CD14-positive monocyte (primary cell): Measurements from ENCODE around the gene ZIC2. TPM values are rescaled to one million over a fixed set of nuclear protein-coding genes. Genes with fewer than 3 reads are reported as not detected.
A peak's percentile ranks its signal among the peaks of the same experiment; 100 is the strongest.

Source experiments
- DNase-seq, 3 donors: peaks; one replicate each; pipeline ENCODE4 v3.0.0-alpha.2; 2011 to 2022
- H2AFZ ChIP-seq: 2 replicates; pipeline ENCODE4 v1.6.0; 2012; ENCODE audit warnings: mild to moderate bottlenecking, low read depth, low read length, inconsistent platforms; ENCODE audit not compliant: insufficient read depth, poor library complexity, severe bottlenecking
- H3K27ac ChIP-seq, 2 donors: 1 replicate in 1 of 2; 2 replicates in 1 of 2; pipeline ENCODE4 v1.5.1; 2012 to 2013; ENCODE audit warnings: low read length in 2 of 2, control low read depth in 1 of 2, inconsistent platforms in 1 of 2, low read depth in 1 of 2, mild to moderate bottlenecking in 1 of 2
- H3K27me3 ChIP-seq, 2 donors: one replicate each; pipeline versions ENCODE4 v1.6.0 to v1.6.1; 2011 to 2013; ENCODE audit warnings: low read length in 2 of 2; ENCODE audit not compliant: control insufficient read depth in 2 of 2, insufficient read depth in 2 of 2
- H3K36me3 ChIP-seq, 2 donors: replicated peaks in 1 of 2; 1 replicate in 1 of 2; 2 replicates in 1 of 2; pipeline versions ENCODE4 v1.5.1 to v1.6.1; 2012 to 2013; ENCODE audit warnings: low read length in 2 of 2, control low read depth in 1 of 2, inconsistent platforms in 1 of 2, mild to moderate bottlenecking in 1 of 2; ENCODE audit not compliant: insufficient read depth in 2 of 2, control insufficient read depth in 1 of 2
- H3K4me1 ChIP-seq, 2 donors: 1 replicate in 1 of 2; 2 replicates in 1 of 2; pipeline versions ENCODE4 v1.5.1 to v1.6.1; 2012 to 2013; ENCODE audit warnings: low read length in 2 of 2, control low read depth in 1 of 2, inconsistent platforms in 1 of 2, mild to moderate bottlenecking in 1 of 2, moderate library complexity in 1 of 2; ENCODE audit not compliant: insufficient read depth in 2 of 2, control insufficient read depth in 1 of 2
- H3K4me2 ChIP-seq: replicated peaks from 2 replicates; pipeline ENCODE3; 2012; ENCODE audit warnings: low read length, moderate library complexity, mild to moderate bottlenecking; ENCODE audit not compliant: poor library complexity, severe bottlenecking; ENCODE audit errors: extremely low read depth
- H3K4me3 ChIP-seq, 3 experiments: fragments of 200-600 bp in 1 of 3; sonication (generic) in 1 of 3; replicated peaks in 1 of 3; 1 replicate in 2 of 3; 2 replicates in 1 of 3; pipeline ENCODE4 v1.5.1; 2011 to 2013; ENCODE audit warnings: low read length in 3 of 3, mild to moderate bottlenecking in 3 of 3, control low read depth in 2 of 3, low read depth in 2 of 3, inconsistent platforms in 1 of 3, moderate library complexity in 1 of 3
- H3K79me2 ChIP-seq: 2 replicates; pipeline ENCODE4 v1.6.0; 2012; ENCODE audit warnings: mild to moderate bottlenecking, control low read depth, inconsistent platforms, low read length, moderate library complexity; ENCODE audit not compliant: insufficient read depth
- H3K9ac ChIP-seq: 2 replicates; pipeline ENCODE4 v1.6.0; 2017; ENCODE audit warnings: low read length, mild to moderate bottlenecking; ENCODE audit not compliant: insufficient read depth, poor library complexity, severe bottlenecking
- H3K9me3 ChIP-seq, 2 donors: replicated peaks in 1 of 2; 1 replicate in 1 of 2; 2 replicates in 1 of 2; pipeline versions ENCODE4 v1.5.1 to v1.6.1; 2012 to 2013; ENCODE audit warnings: low read length in 2 of 2, control low read depth in 1 of 2; ENCODE audit not compliant: control insufficient read depth in 1 of 2, insufficient read depth in 1 of 2
- H4K20me1 ChIP-seq: 2 replicates; pipeline ENCODE4 v1.6.0; 2012; ENCODE audit warnings: mild to moderate bottlenecking, low read length, control low read depth, moderate library complexity; ENCODE audit not compliant: insufficient read depth
- H3K27ac Mint-ChIP-seq, 7 donors: one replicate each; pipeline ENCODE4 v1.8.0; 2020; ENCODE audit warnings: mild to moderate bottlenecking in 7 of 7, mixed read lengths in 7 of 7, moderate library complexity in 6 of 7, inconsistent platforms in 2 of 7
- H3K27me3 Mint-ChIP-seq, 3 donors: one replicate each; pipeline ENCODE4 v1.8.0; 2021 to 2022; ENCODE audit warnings: low read depth in 3 of 3, mild to moderate bottlenecking in 3 of 3, mixed read lengths in 3 of 3, moderate library complexity in 3 of 3, inconsistent platforms in 1 of 3
- H3K36me3 Mint-ChIP-seq, 2 donors: one replicate each; pipeline ENCODE4 v1.8.0; 2020; ENCODE audit warnings: mixed read lengths in 2 of 2, inconsistent platforms in 1 of 2, mild to moderate bottlenecking in 1 of 2
- H3K4me1 Mint-ChIP-seq: one replicate; pipeline ENCODE4 v1.8.0; 2020; ENCODE audit warnings: mild to moderate bottlenecking, mixed read lengths
- H3K4me3 Mint-ChIP-seq, 2 donors: one replicate each; pipeline ENCODE4 v1.8.0; 2020; ENCODE audit warnings: mild to moderate bottlenecking in 2 of 2, mixed read lengths in 2 of 2, moderate library complexity in 1 of 2
- H3K9me3 Mint-ChIP-seq, 7 donors: one replicate each; pipeline ENCODE4 v1.8.0; 2020 to 2022; ENCODE audit warnings: mixed read lengths in 7 of 7, mild to moderate bottlenecking in 6 of 7, moderate library complexity in 6 of 7, inconsistent platforms in 2 of 7
- WGBS: methylation state at CpG from one replicate; pipeline ENCODE4 v1.1.5; 2013; ENCODE audit warnings: missing lambda C conversion rate; ENCODE audit not compliant: insufficient coverage; 5-methylcytosine and 5-hydroxymethylcytosine counted together
- intact Hi-C, 2 donors: fragments of 100-400 bp; cut with micrococcal nuclease; formaldehyde crosslinking; loops; one replicate each; pipeline versions ENCODE4 v1.15.0 to v1.15.1; 2023
- polyA plus RNA-seq, 3 donors: library from polyadenylated mRNA; depleted of rRNA in 1 of 3; unstranded in 2 of 3; stranded (reverse) in 1 of 3; fragments of 300-500 nt in 2 of 3; fragments of >200 nt in 1 of 3; fragmentation: Illumina TruSeq in 2 of 3; gene quantifications; 1 replicate in 2 of 3; 2 replicates in 1 of 3; pipeline ENCODE4 v1.2.3, GENCODE V29; 2012 to 2021
- TF ChIP-seq, protein P1 (sequence below): fragments of 200-600 bp; IDR thresholded peaks from one replicate; pipeline ENCODE4 v1.8.0; 2022; ENCODE audit warnings: antibody characterized with exemption, mild to moderate bottlenecking

Gene ZIC2
- polyA plus RNA-seq, 3 donors: not detected

DNA sequence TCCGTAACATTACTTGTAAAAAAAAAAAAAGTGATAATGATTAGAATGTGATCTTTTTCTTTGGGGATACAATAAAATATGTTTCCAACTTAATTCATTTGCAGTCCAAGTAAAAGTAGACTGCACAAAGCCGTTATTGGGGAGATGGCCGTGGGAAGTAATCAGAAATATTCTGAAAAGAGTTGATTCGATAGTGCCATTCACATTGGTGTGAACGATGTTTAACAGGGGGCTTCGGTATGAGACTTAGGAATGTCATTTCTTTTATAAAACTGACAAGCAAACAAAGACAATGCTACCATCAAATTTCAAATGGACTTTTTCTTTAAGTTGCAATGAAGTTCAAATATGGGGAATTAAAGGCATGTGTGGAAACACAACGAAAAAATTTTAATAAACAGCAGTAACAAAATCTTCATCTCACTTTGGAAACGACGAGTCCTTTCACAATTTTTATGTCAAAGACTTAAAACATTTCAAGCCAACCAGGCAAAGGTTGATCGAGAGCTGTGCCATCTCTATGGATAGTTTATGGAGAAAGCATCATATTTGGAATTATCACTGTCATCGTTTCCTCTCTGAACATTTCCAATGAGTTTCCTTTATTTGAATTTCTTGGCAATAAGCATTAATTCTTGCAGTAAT lies 8.3 kb upstream of the ZIC2 start:
- Mint-ChIP-seq H3K36me3 (peaks cover 5 to 15% of the 10 kb centered on the region in 2 donors), H3K4me3 (peak overlapping the region in 1 of 2 donors; percentile 83), H3K9me3 (peaks cover 0 to 53% (median 30%) of the 10 kb centered on the region in 7 donors), H3K4me1 (peaks cover 26% of the 10 kb centered on the region), H3K27me3 (peaks cover 84 to 94% (median 84%) of the 10 kb centered on the region in 3 donors), H3K27ac (no peak overlapping the region)
- H3K4me2 ChIP-seq: no peak overlapping the region
- DNase-seq: no peak
- no peaks in the 10 kb centered on the region for H3K79me2 ChIP-seq
- H3K9ac ChIP-seq: no peak overlapping the region
- no CpG with 5 or more reads among the region's 11 CpGs for WGBS
- H3K4me3 ChIP-seq: no peak overlapping the region
- TF ChIP-seq, protein P1, sequence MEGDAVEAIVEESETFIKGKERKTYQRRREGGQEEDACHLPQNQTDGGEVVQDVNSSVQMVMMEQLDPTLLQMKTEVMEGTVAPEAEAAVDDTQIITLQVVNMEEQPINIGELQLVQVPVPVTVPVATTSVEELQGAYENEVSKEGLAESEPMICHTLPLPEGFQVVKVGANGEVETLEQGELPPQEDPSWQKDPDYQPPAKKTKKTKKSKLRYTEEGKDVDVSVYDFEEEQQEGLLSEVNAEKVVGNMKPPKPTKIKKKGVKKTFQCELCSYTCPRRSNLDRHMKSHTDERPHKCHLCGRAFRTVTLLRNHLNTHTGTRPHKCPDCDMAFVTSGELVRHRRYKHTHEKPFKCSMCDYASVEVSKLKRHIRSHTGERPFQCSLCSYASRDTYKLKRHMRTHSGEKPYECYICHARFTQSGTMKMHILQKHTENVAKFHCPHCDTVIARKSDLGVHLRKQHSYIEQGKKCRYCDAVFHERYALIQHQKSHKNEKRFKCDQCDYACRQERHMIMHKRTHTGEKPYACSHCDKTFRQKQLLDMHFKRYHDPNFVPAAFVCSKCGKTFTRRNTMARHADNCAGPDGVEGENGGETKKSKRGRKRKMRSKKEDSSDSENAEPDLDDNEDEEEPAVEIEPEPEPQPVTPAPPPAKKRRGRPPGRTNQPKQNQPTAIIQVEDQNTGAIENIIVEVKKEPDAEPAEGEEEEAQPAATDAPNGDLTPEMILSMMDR: no peak
- H3K36me3 ChIP-seq: no peaks in the 10 kb centered on the region
- peaks cover 83 to 89% of the 10 kb centered on the region in 2 donors for H3K27me3 ChIP-seq
- no peak overlapping the region for H3K27ac ChIP-seq
- H4K20me1 ChIP-seq: no peaks in the 10 kb centered on the region
- H3K4me1 ChIP-seq: peaks cover 15 to 22% of the 10 kb centered on the region in 2 donors
- no peak overlapping the region for H2AFZ ChIP-seq
- intact Hi-C loops: no loop called here
- H3K9me3 ChIP-seq: peaks cover 8 to 73% of the 10 kb centered on the region in 2 donors

DNA sequence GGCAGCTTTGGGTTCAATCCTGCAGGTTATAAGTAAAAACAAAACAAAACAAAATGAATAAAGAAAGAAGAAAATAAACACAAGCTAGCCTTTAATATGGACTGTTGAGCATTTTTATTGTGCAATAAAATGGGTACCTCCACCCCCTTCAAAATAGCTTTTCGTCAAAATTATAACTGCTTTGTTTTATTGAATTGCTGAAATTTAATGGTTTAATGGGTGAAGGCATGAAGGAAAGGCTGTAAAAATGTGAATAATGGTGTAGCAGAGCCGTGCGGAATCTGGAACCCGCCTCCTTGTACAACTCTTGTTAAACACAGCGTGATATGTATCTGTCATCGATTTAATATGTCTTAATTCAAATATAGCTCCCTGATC lies 7.8 kb upstream of the ZIC2 start:
- Histone ChIP-seq H2AFZ (no peak overlapping the region), H3K36me3 (no peaks in the 10 kb centered on the region), H3K79me2 (no peaks in the 10 kb centered on the region), H3K9me3 (peaks cover 8 to 74% of the 10 kb centered on the region in 2 donors), H4K20me1 (no peaks in the 10 kb centered on the region), H3K4me3 (no peak overlapping the region), H3K27me3 (peaks cover 85 to 90% of the 10 kb centered on the region in 2 donors), H3K27ac (no peak overlapping the region), H3K9ac (no peak overlapping the region), H3K4me1 (peaks cover 15 to 21% of the 10 kb centered on the region in 2 donors), H3K4me2 (no peak overlapping the region)
- intact Hi-C loops: no loop called here
- Mint-ChIP-seq H3K4me3 (peak overlapping the region in 1 of 2 donors; percentile 83), H3K4me1 (peaks cover 31% of the 10 kb centered on the region), H3K27ac (no peak overlapping the region), H3K9me3 (peaks cover 0 to 58% (median 33%) of the 10 kb centered on the region in 7 donors), H3K27me3 (peaks cover 86 to 94% (median 87%) of the 10 kb centered on the region in 3 donors), H3K36me3 (peaks cover 5 to 18% of the 10 kb centered on the region in 2 donors)
- no peak for DNase-seq
- WGBS: no CpG with 5 or more reads among the region's 6 CpGs
- TF ChIP-seq, protein P1: no peak
